HEK293 (cell line): ENCODE results near the gene AFF3.

Source experiments
- CTCF ChIA-PET: fragments of 350-600 bp; formaldehyde crosslinking; extraction: SDS; loops from one replicate; lab custom pipeline; 2021; ENCODE audit warnings: antibody characterized with exemption; lab: Yijun Ruan, JAX
- POLR2A ChIA-PET: fragments of 300-600 bp; formaldehyde crosslinking; extraction: SDS; loops from one replicate; lab custom pipeline; 2020; ENCODE audit warnings: antibody characterized with exemption, inconsistent platforms; lab: Yijun Ruan, JAX
- H3K27ac ChIP-seq: fragments of 200-500 bp; sonication (Bioruptor generic); 2 replicates; pipeline ENCODE4 v1.5.1; 2014; ENCODE audit warnings: low read depth, low read length, control low read depth, inconsistent platforms; ENCODE audit errors: extremely low read depth
- H3K36me3 ChIP-seq, 2 experiments: fragments of 200-500 bp in 1 of 2; sonication (Bioruptor generic) in 1 of 2; 1 replicate in 1 of 2; 2 replicates in 1 of 2; pipeline ENCODE4 v1.5.1; 2014 to 2017; ENCODE audit warnings: inconsistent platforms in 2 of 2, low read length in 2 of 2; ENCODE audit not compliant: control insufficient read depth in 2 of 2, insufficient read depth in 1 of 2
- H3K4me1 ChIP-seq: fragments of 200-500 bp; sonication (Bioruptor generic); 2 replicates; pipeline ENCODE4 v1.5.1; 2014; ENCODE audit warnings: mild to moderate bottlenecking, low read length, inconsistent platforms; ENCODE audit not compliant: control insufficient read depth, insufficient read depth
- H3K4me3 ChIP-seq: 2 replicates; pipeline ENCODE4 v1.5.1; 2011; ENCODE audit warnings: low read depth, mild to moderate bottlenecking, control low read depth, low read length, moderate library complexity
- H3K9me3 ChIP-seq: fragments of 200-500 bp; sonication (Bioruptor generic); 2 replicates; pipeline ENCODE4 v1.5.1; 2014; ENCODE audit warnings: low read depth, low read length, inconsistent platforms; ENCODE audit not compliant: control insufficient read depth, insufficient read depth
- EGR2 ChIP-seq: fragments of 450-650 bp; formaldehyde crosslinking; IDR thresholded peaks from 2 replicates; pipeline ENCODE4 v1.5.1; 2016; ENCODE audit warnings: low read depth, missing biosample characterization, missing genetic modification characterization
- GLI2 ChIP-seq: fragments of 450-650 bp; formaldehyde crosslinking; IDR thresholded peaks from 2 replicates; pipeline ENCODE4; 2017; ENCODE audit warnings: missing biosample characterization, missing genetic modification characterization, low read depth, borderline replicate concordance
- HOXC10 ChIP-seq: sonication (generic); formaldehyde crosslinking; IDR thresholded peaks from 2 replicates; pipeline ENCODE4 v1.8.1; 2023; ENCODE audit warnings: mild to moderate bottlenecking, missing genetic modification reagents
- MYNN ChIP-seq: fragments of 450-650 bp; formaldehyde crosslinking; IDR thresholded peaks from 2 replicates; pipeline ENCODE4 v1.5.1; 2016; ENCODE audit warnings: missing biosample characterization, missing genetic modification characterization, borderline replicate concordance
- PRDM1 ChIP-seq: fragments of 450-650 bp; formaldehyde crosslinking; IDR thresholded peaks from 2 replicates; pipeline ENCODE4; 2016; ENCODE audit warnings: missing biosample characterization, missing genetic modification characterization
- SALL2 ChIP-seq: fragments of 450-650 bp; formaldehyde crosslinking; IDR thresholded peaks from 2 replicates; pipeline ENCODE4 v1.5.0; 2017; ENCODE audit warnings: missing biosample characterization, mild to moderate bottlenecking, missing genetic modification characterization, borderline replicate concordance
- ZBTB21 ChIP-seq: fragments of 450-650 bp; formaldehyde crosslinking; IDR thresholded peaks from 2 replicates; pipeline ENCODE4 v1.5.1; 2017; ENCODE audit warnings: missing biosample characterization, missing genetic modification characterization
- ZNF112 ChIP-seq: fragments of 450-650 bp; formaldehyde crosslinking; IDR thresholded peaks from 2 replicates; pipeline ENCODE4 v1.5.0; 2017; ENCODE audit warnings: missing biosample characterization, missing genetic modification characterization
- ZNF24 ChIP-seq: fragments of 450-650 bp; formaldehyde crosslinking; IDR thresholded peaks from 2 replicates; pipeline ENCODE4 v1.5.1; 2016; ENCODE audit warnings: missing biosample characterization, missing genetic modification characterization
- ZNF324 ChIP-seq: fragments of 450-650 bp; formaldehyde crosslinking; IDR thresholded peaks from 2 replicates; pipeline ENCODE4 v1.5.1; 2016; ENCODE audit warnings: missing biosample characterization, missing genetic modification characterization
- ZNF37A ChIP-seq: fragments of 450-650 bp; IDR thresholded peaks from 2 replicates; pipeline ENCODE4 v1.5.1; 2018; ENCODE audit warnings: missing biosample characterization, missing genetic modification characterization
- ZNF394 ChIP-seq: fragments of 450-650 bp; formaldehyde crosslinking; IDR thresholded peaks from 2 replicates; pipeline ENCODE4 v1.5.1; 2016; ENCODE audit warnings: missing biosample characterization, missing genetic modification characterization, mild to moderate bottlenecking, moderate library complexity, borderline replicate concordance
- ZNF423 ChIP-seq: fragments of 450-650 bp; formaldehyde crosslinking; IDR thresholded peaks from 2 replicates; pipeline ENCODE4 v1.5.1; 2016; ENCODE audit warnings: missing biosample characterization, missing genetic modification characterization
- ZNF473 ChIP-seq: fragments of 450-650 bp; formaldehyde crosslinking; IDR thresholded peaks from 2 replicates; pipeline ENCODE4 v1.5.1; 2017; ENCODE audit warnings: missing biosample characterization, missing genetic modification characterization
- ZNF514 ChIP-seq: fragments of 450-650 bp; formaldehyde crosslinking; IDR thresholded peaks from 2 replicates; pipeline ENCODE4 v1.5.1; 2016; ENCODE audit warnings: missing biosample characterization, missing genetic modification characterization
- ZNF621 ChIP-seq: fragments of 450-650 bp; formaldehyde crosslinking; IDR thresholded peaks from 2 replicates; pipeline ENCODE4 v1.5.1; 2017; ENCODE audit warnings: missing biosample characterization, missing genetic modification characterization
- ZNF707 ChIP-seq: fragments of 450-650 bp; formaldehyde crosslinking; IDR thresholded peaks from 2 replicates; pipeline ENCODE4 v1.5.1; 2016; ENCODE audit warnings: missing biosample characterization, missing genetic modification characterization
- ZNF837 ChIP-seq: fragments of 450-650 bp; formaldehyde crosslinking; IDR thresholded peaks from 2 replicates; pipeline ENCODE4 v1.5.1; 2016; ENCODE audit warnings: missing biosample characterization, missing genetic modification characterization
- TF ChIP-seq, protein P1 (sequence below): fragments of 450-650 bp; formaldehyde crosslinking; IDR thresholded peaks from 2 replicates; pipeline ENCODE4 v1.5.1; 2017; ENCODE audit warnings: missing biosample characterization, missing genetic modification characterization
- TF ChIP-seq, protein P2 (sequence below): fragments of 450-650 bp; formaldehyde crosslinking; optimal IDR thresholded peaks from 2 replicates; pipeline ENCODE3; 2016; ENCODE audit warnings: missing biosample characterization, mild to moderate bottlenecking, missing genetic modification characterization
- TF ChIP-seq, protein P3 (sequence below): fragments of 450-650 bp; formaldehyde crosslinking; conservative IDR thresholded peaks from 2 replicates; pipeline ENCODE4 v1.5.1; 2016; ENCODE audit warnings: low read depth, missing biosample characterization, missing genetic modification characterization
- TF ChIP-seq, protein P4 (sequence below): fragments of 450-650 bp; formaldehyde crosslinking; IDR thresholded peaks from 2 replicates; pipeline ENCODE4 v1.5.1; 2017; ENCODE audit warnings: missing biosample characterization, missing genetic modification characterization
- TF ChIP-seq, protein P5 (sequence below): fragments of 450-650 bp; formaldehyde crosslinking; IDR thresholded peaks from 2 replicates; pipeline ENCODE4 v1.5.1; 2017; ENCODE audit warnings: missing biosample characterization, missing genetic modification characterization
- TF ChIP-seq, protein P6 (sequence below): fragments of 450-650 bp; formaldehyde crosslinking; IDR thresholded peaks from 2 replicates; pipeline ENCODE4; 2016; ENCODE audit warnings: missing biosample characterization, missing genetic modification characterization

Gene AFF3

DNA sequence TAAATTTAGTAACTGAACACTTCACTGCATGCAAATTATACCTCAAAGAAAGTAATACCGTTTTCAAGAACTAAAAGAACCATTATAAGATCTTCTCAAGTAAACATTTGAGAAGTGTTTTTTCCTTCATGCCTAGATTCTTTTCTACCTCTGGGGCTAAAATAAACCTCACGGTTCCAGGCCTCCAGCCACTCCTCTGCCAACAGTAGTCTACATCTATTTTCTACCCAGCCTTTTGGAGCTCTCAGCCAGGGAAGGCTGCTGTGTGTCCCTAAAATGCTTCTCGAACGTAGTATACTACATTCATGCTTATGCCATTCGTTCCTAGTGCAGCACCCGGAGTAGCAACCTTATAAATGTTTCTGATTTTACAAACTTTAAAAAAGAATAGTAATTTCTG is 219.7 kb downstream of the AFF3 start:
- Histone ChIP-seq H3K9me3 (no peaks in the 10 kb centered on the region), H3K36me3 (no peaks in the 10 kb centered on the region), H3K27ac (no peak overlapping the region), H3K4me1 (no peaks in the 10 kb centered on the region), H3K4me3 (no peak overlapping the region)
- TF ChIP-seq ZNF621 (tag by site-specific recombination) (no peak), ZNF514 (tag by site-specific recombination) (no peak), ZNF837 (no peak), ZNF37A (tag by site-specific recombination) (no peak), SALL2 (tag by site-specific recombination) (no peak), MYNN (tag by site-specific recombination) (no peak), ZNF707 (tag by site-specific recombination) (no peak), ZNF324 (tag by site-specific recombination) (no peak), ZNF473 (tag by site-specific recombination) (no peak), GLI2 (tag by site-specific recombination) (no peak), ZBTB21 (no peak)
- TF ChIP-seq, protein P1, sequence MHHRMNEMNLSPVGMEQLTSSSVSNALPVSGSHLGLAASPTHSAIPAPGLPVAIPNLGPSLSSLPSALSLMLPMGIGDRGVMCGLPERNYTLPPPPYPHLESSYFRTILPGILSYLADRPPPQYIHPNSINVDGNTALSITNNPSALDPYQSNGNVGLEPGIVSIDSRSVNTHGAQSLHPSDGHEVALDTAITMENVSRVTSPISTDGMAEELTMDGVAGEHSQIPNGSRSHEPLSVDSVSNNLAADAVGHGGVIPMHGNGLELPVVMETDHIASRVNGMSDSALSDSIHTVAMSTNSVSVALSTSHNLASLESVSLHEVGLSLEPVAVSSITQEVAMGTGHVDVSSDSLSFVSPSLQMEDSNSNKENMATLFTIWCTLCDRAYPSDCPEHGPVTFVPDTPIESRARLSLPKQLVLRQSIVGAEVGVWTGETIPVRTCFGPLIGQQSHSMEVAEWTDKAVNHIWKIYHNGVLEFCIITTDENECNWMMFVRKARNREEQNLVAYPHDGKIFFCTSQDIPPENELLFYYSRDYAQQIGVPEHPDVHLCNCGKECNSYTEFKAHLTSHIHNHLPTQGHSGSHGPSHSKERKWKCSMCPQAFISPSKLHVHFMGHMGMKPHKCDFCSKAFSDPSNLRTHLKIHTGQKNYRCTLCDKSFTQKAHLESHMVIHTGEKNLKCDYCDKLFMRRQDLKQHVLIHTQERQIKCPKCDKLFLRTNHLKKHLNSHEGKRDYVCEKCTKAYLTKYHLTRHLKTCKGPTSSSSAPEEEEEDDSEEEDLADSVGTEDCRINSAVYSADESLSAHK (tag by site-specific recombination), result no peak
- TF ChIP-seq, protein P2, sequence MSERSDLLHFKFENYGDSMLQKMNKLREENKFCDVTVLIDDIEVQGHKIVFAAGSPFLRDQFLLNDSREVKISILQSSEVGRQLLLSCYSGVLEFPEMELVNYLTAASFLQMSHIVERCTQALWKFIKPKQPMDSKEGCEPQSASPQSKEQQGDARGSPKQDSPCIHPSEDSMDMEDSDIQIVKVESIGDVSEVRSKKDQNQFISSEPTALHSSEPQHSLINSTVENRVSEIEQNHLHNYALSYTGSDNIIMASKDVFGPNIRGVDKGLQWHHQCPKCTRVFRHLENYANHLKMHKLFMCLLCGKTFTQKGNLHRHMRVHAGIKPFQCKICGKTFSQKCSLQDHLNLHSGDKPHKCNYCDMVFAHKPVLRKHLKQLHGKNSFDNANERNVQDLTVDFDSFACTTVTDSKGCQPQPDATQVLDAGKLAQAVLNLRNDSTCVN (tag by site-specific recombination), result no peak
- TF ChIP-seq, protein P3, sequence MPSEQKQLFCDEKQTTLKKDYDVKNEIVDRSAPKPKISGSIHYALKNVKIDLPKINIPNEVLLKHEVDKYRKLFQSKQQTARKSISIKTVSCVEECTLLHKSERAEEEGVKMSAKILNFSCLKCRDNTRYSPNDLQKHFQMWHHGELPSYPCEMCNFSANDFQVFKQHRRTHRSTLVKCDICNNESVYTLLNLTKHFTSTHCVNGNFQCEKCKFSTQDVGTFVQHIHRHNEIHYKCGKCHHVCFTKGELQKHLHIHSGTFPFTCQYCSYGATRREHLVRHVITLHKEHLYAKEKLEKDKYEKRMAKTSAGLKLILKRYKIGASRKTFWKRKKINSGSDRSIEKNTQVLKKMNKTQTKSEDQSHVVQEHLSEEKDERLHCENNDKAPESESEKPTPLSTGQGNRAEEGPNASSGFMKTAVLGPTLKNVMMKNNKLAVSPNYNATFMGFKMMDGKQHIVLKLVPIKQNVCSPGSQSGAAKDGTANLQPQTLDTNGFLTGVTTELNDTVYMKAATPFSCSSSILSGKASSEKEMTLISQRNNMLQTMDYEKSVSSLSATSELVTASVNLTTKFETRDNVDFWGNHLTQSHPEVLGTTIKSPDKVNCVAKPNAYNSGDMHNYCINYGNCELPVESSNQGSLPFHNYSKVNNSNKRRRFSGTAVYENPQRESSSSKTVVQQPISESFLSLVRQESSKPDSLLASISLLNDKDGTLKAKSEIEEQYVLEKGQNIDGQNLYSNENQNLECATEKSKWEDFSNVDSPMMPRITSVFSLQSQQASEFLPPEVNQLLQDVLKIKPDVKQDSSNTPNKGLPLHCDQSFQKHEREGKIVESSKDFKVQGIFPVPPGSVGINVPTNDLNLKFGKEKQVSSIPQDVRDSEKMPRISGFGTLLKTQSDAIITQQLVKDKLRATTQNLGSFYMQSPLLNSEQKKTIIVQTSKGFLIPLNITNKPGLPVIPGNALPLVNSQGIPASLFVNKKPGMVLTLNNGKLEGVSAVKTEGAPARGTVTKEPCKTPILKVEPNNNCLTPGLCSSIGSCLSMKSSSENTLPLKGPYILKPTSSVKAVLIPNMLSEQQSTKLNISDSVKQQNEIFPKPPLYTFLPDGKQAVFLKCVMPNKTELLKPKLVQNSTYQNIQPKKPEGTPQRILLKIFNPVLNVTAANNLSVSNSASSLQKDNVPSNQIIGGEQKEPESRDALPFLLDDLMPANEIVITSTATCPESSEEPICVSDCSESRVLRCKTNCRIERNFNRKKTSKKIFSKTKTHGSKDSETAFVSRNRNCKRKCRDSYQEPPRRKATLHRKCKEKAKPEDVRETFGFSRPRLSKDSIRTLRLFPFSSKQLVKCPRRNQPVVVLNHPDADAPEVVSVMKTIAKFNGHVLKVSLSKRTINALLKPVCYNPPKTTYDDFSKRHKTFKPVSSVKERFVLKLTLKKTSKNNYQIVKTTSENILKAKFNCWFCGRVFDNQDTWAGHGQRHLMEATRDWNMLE (tag by site-specific recombination), result no peak
- TF ChIP-seq, protein P4, sequence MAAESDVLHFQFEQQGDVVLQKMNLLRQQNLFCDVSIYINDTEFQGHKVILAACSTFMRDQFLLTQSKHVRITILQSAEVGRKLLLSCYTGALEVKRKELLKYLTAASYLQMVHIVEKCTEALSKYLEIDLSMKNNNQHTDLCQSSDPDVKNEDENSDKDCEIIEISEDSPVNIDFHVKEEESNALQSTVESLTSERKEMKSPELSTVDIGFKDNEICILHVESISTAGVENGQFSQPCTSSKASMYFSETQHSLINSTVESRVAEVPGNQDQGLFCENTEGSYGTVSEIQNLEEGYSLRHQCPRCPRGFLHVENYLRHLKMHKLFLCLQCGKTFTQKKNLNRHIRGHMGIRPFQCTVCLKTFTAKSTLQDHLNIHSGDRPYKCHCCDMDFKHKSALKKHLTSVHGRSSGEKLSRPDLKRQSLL, result no peak
- ChIA-PET POLR2A (no interaction called here), CTCF (no interaction called here)

DNA sequence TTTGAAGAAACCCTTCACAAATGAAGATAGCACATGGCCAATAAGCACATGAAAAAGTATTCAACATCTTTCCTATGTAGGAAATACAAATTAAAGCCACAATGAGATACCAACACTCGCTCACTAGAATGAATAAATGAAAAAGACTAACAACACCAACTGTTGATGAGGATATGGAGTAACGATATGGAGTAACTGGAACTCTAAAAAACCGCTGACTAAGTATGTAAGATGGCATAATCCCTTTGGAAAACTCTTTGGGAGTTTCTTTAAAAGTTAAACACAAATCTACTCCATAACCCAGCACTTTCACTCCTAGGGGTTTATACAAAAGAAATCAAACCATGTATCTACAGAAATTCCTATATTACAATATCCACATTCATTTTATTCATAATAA is 220.5 kb downstream of the AFF3 start:
- Histone ChIP-seq H3K36me3 (no peaks in the 10 kb centered on the region), H3K9me3 (no peaks in the 10 kb centered on the region), H3K4me1 (no peaks in the 10 kb centered on the region), H3K4me3 (no peak overlapping the region), H3K27ac (no peak overlapping the region)
- ChIA-PET CTCF (no interaction called here), POLR2A (no interaction called here)
- no peak for TF ChIP-seq HOXC10
- TF ChIP-seq, protein P5, sequence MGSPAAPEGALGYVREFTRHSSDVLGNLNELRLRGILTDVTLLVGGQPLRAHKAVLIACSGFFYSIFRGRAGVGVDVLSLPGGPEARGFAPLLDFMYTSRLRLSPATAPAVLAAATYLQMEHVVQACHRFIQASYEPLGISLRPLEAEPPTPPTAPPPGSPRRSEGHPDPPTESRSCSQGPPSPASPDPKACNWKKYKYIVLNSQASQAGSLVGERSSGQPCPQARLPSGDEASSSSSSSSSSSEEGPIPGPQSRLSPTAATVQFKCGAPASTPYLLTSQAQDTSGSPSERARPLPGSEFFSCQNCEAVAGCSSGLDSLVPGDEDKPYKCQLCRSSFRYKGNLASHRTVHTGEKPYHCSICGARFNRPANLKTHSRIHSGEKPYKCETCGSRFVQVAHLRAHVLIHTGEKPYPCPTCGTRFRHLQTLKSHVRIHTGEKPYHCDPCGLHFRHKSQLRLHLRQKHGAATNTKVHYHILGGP (tag by site-specific recombination), result no peak
- no peak for TF ChIP-seq PRDM1 (tag by site-specific recombination)
- no peak for TF ChIP-seq ZNF112
- TF ChIP-seq EGR2 (tag by site-specific recombination), result no peak
- TF ChIP-seq ZNF394 (tag by site-specific recombination), result no peak
- TF ChIP-seq ZNF24 (tag by site-specific recombination), result no peak
- TF ChIP-seq, protein P6, sequence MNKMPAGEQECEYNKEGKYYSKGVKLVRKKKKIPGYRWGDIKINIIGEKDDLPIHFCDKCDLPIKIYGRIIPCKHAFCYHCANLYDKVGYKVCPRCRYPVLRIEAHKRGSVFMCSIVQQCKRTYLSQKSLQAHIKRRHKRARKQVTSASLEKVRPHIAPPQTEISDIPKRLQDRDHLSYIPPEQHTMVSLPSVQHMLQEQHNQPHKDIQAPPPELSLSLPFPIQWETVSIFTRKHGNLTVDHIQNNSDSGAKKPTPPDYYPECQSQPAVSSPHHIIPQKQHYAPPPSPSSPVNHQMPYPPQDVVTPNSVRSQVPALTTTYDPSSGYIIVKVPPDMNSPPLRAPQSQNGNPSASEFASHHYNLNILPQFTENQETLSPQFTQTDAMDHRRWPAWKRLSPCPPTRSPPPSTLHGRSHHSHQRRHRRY (tag by site-specific recombination), result no peak
- TF ChIP-seq ZNF423 (tag by site-specific recombination), result no peak
